IMR-90 (cell line): Measurements from ENCODE around the gene C19orf53. TPM values are rescaled to one million over a fixed set of nuclear protein-coding genes. Genes with fewer than 3 reads are reported as not detected.

Experiments used
- ATAC-seq: fragments of 200-7000 bp; cut with Tn5 transposase; 2 replicates; pipeline ENCODE4 v1.9.1; 2020; ENCODE audit warnings: low read depth, mild to moderate bottlenecking, moderate library complexity
- BruUV-seq: library from RNA; stranded (reverse); fragments of 400-500 nt; replicated peaks from 2 replicates; lab custom pipeline; 2021; lab: Mats Ljungman, UMichigan
- CTCF ChIA-PET: fragments of 300-600 bp; formaldehyde crosslinking; extraction: SDS; loops from one replicate; lab custom pipeline; 2021; ENCODE audit warnings: antibody characterized with exemption; lab: Yijun Ruan, JAX
- POLR2A ChIA-PET: fragments of 300-600 bp; sonication (Branson Sonifier 250); formaldehyde crosslinking; loops from one replicate; lab custom pipeline; 2022; ENCODE audit warnings: antibody characterized with exemption; ENCODE audit not compliant: unreplicated experiment; lab: Charles Lee
- DNase-seq: peaks from one replicate; pipeline ENCODE4 v3.0.0; 2013
- H2AFZ ChIP-seq: replicated peaks from 2 replicates; pipeline ENCODE3; 2013; ENCODE audit warnings: low read length, mild to moderate bottlenecking; ENCODE audit not compliant: poor library complexity
- H2AK5ac ChIP-seq: 2 replicates; pipeline ENCODE4 v1.6.1; 2013; ENCODE audit warnings: low read depth, low read length, inconsistent platforms
- H2AK9ac ChIP-seq: replicated peaks from 2 replicates; pipeline ENCODE3; 2013; ENCODE audit warnings: mild to moderate bottlenecking, low read depth, low read length, moderate library complexity; ENCODE audit not compliant: poor library complexity
- H2BK120ac ChIP-seq: 2 replicates; pipeline ENCODE4 v1.6.1; 2013; ENCODE audit warnings: low read depth, low read length, inconsistent platforms
- H2BK15ac ChIP-seq: 3 replicates; pipeline ENCODE4 v1.6.1; 2013; ENCODE audit warnings: low read depth, low read length, inconsistent platforms
- H2BK20ac ChIP-seq: 2 replicates; pipeline ENCODE4 v1.6.1; 2013; ENCODE audit warnings: low read depth, mild to moderate bottlenecking, inconsistent platforms, low read length, moderate library complexity
- H2BK5ac ChIP-seq: 2 replicates; pipeline ENCODE4 v1.6.1; 2013; ENCODE audit warnings: mild to moderate bottlenecking, low read depth, low read length, inconsistent platforms; ENCODE audit not compliant: poor library complexity, severe bottlenecking
- H3K14ac ChIP-seq: replicated peaks from 2 replicates; pipeline ENCODE4 v1.6.1; 2013; ENCODE audit warnings: low read depth, low read length, inconsistent platforms
- H3K18ac ChIP-seq: 2 replicates; pipeline ENCODE4 v1.6.1; 2013; ENCODE audit warnings: low read depth, low read length, control low read depth
- H3K23ac ChIP-seq: 2 replicates; pipeline ENCODE4 v1.6.1; 2013; ENCODE audit warnings: low read depth, low read length, inconsistent platforms
- H3K27ac ChIP-seq: 2 replicates; pipeline ENCODE4 v1.5.1; 2013; ENCODE audit warnings: mild to moderate bottlenecking, control low read depth, low read length; ENCODE audit not compliant: insufficient read depth
- H3K27me3 ChIP-seq: 2 replicates; pipeline ENCODE4 v1.6.1; 2013; ENCODE audit warnings: low read length; ENCODE audit not compliant: control insufficient read depth, insufficient read depth
- H3K36me3 ChIP-seq: 2 replicates; pipeline ENCODE4 v1.6.1; 2013; ENCODE audit warnings: low read length, mixed read lengths; ENCODE audit not compliant: control insufficient read depth, insufficient read depth
- H3K4ac ChIP-seq: 2 replicates; pipeline ENCODE4 v1.6.1; 2013; ENCODE audit warnings: low read depth, low read length, inconsistent platforms
- H3K4me1 ChIP-seq: 2 replicates; pipeline ENCODE4 v1.6.1; 2013; ENCODE audit warnings: low read length, mixed read lengths; ENCODE audit not compliant: control insufficient read depth, insufficient read depth
- H3K4me2 ChIP-seq: 2 replicates; pipeline ENCODE4 v1.6.1; 2013; ENCODE audit warnings: low read depth, mild to moderate bottlenecking, control low read depth, low read length, moderate library complexity
- H3K4me3 ChIP-seq: 2 replicates; pipeline ENCODE4 v1.5.1; 2013; ENCODE audit warnings: low read depth, mild to moderate bottlenecking, control low read depth, low read length, moderate library complexity; ENCODE audit not compliant: insufficient read depth
- H3K56ac ChIP-seq: 2 replicates; pipeline ENCODE4 v1.6.1; 2013; ENCODE audit warnings: low read length, inconsistent platforms; ENCODE audit not compliant: insufficient read depth; ENCODE audit errors: extremely low read depth
- H3K79me1 ChIP-seq, 2 experiments: 2 replicates each; pipeline ENCODE4 v1.6.1; 2013; ENCODE audit warnings: low read length in 2 of 2, inconsistent platforms in 1 of 2, low read depth in 1 of 2
- H3K9ac ChIP-seq: 2 replicates; pipeline ENCODE4 v1.6.1; 2013; ENCODE audit warnings: low read depth, low read length, control low read depth
- H3K9me1 ChIP-seq: 2 replicates; pipeline ENCODE4 v1.6.1; 2013; ENCODE audit warnings: low read length, inconsistent platforms; ENCODE audit not compliant: insufficient read depth
- H3K9me3 ChIP-seq: 2 replicates; pipeline ENCODE4 v1.6.1; 2013; ENCODE audit warnings: low read length; ENCODE audit not compliant: control insufficient read depth, insufficient read depth
- H4K20me1 ChIP-seq: 2 replicates; pipeline ENCODE4 v1.6.1; 2013; ENCODE audit warnings: low read length, inconsistent platforms; ENCODE audit not compliant: insufficient read depth
- H4K5ac ChIP-seq: 2 replicates; pipeline ENCODE4 v1.6.1; 2013; ENCODE audit warnings: mild to moderate bottlenecking, low read depth, low read length, control low read depth
- H4K8ac ChIP-seq, 2 experiments: 2 replicates each; pipeline ENCODE4 v1.6.1; 2013; ENCODE audit warnings: low read depth in 2 of 2, low read length in 2 of 2, control low read depth in 1 of 2, inconsistent platforms in 1 of 2
- H4K91ac ChIP-seq: 2 replicates; pipeline ENCODE4 v1.6.1; 2013; ENCODE audit warnings: low read depth, low read length, inconsistent platforms; ENCODE audit not compliant: insufficient read depth
- BHLHE40 ChIP-seq: fragments of 150-350 bp; IDR thresholded peaks from 2 replicates; pipeline ENCODE4 v1.6.1; 2016; ENCODE audit warnings: mild to moderate bottlenecking, low read depth, low read length
- CEBPB ChIP-seq: IDR thresholded peaks from 2 replicates; pipeline ENCODE4 v1.6.1; 2012; ENCODE audit warnings: low read depth, low read length, improper control_type of control experiment
- CHD1 ChIP-seq: IDR thresholded peaks from 2 replicates; pipeline ENCODE4 v1.6.1; 2012; ENCODE audit warnings: low read depth, low read length, improper control_type of control experiment
- FOS ChIP-seq: fragments of 150-350 bp; IDR thresholded peaks from 2 replicates; pipeline ENCODE4 v1.6.1; 2016; ENCODE audit warnings: low read depth, low read length
- MAFK ChIP-seq: IDR thresholded peaks from 2 replicates; pipeline ENCODE4 v1.6.1; 2012; ENCODE audit warnings: low read depth, low read length, improper control_type of control experiment
- MAZ ChIP-seq: IDR thresholded peaks from 2 replicates; pipeline ENCODE4 v1.6.1; 2012; ENCODE audit warnings: low read depth, mild to moderate bottlenecking, low read length, improper control_type of control experiment, moderate library complexity, borderline replicate concordance
- MXI1 ChIP-seq: IDR thresholded peaks from 2 replicates; pipeline ENCODE4 v1.6.1; 2012; ENCODE audit warnings: low read depth, mild to moderate bottlenecking, low read length, moderate library complexity, borderline replicate concordance
- NFE2L2 ChIP-seq: fragments of 150-350 bp; IDR thresholded peaks from 2 replicates; pipeline ENCODE4 v1.6.1; 2016; ENCODE audit warnings: low read depth, mild to moderate bottlenecking, low read length
- POLR2A ChIP-seq: IDR thresholded peaks from 2 replicates; pipeline ENCODE4 v1.6.1; 2012; ENCODE audit warnings: mild to moderate bottlenecking, low read depth, low read length
- RAD21 ChIP-seq: IDR thresholded peaks from 2 replicates; pipeline ENCODE4 v1.6.1; 2012; ENCODE audit warnings: low read length, improper control_type of control experiment
- RCOR1 ChIP-seq: IDR thresholded peaks from 2 replicates; pipeline ENCODE4 v1.6.1; 2012; ENCODE audit warnings: mild to moderate bottlenecking, low read length, improper control_type of control experiment; ENCODE audit not compliant: insufficient replicate concordance
- RFX5 ChIP-seq: IDR thresholded peaks from 2 replicates; pipeline ENCODE4 v1.8.0; 2012; ENCODE audit warnings: low read depth, mild to moderate bottlenecking, low read length, moderate library complexity
- SMC3 ChIP-seq: fragments of 150-350 bp; IDR thresholded peaks from 2 replicates; pipeline ENCODE4 v1.6.1; 2016; ENCODE audit warnings: low read depth, mild to moderate bottlenecking, antibody characterized with exemption, low read length, moderate library complexity
- WGBS, 2 experiments: methylation state at CpG; one replicate each; pipeline versions ENCODE4 v1.1.5 to v1.1.7; 2013; ENCODE audit warnings: missing lambda C conversion rate in 2 of 2; ENCODE audit not compliant: insufficient read length in 1 of 2; ENCODE audit errors: extremely low coverage in 2 of 2; 5-methylcytosine and 5-hydroxymethylcytosine counted together
- dilution Hi-C: fragments of 300-500 bp; cut with HindIII; formaldehyde crosslinking; loops from one replicate; pipeline ENCODE4 v1.14.3; 2018; ENCODE audit warnings: low sequenced_read_pairs; ENCODE audit not compliant: unreplicated experiment
- in situ Hi-C: fragments of 300-500 bp; cut with MboI; formaldehyde crosslinking; loops from 3 replicates; pipeline ENCODE4 v1.14.3; 2019; ENCODE audit warnings: low sequenced_read_pairs, inconsistent platforms, mixed read lengths
- intact Hi-C: fragments of 100-400 bp; cut with micrococcal nuclease; formaldehyde crosslinking; loops from 2 replicates; pipeline ENCODE4 v1.10.0; 2022
- polyA plus RNA-seq, 3 experiments: library from polyadenylated mRNA; depleted of rRNA; stranded (reverse); fragments of >200 nt; gene quantifications; 2 replicates each; pipeline ENCODE4 v1.2.3, GENCODE V29; 2012; ENCODE audit warnings: low replicate concordance in 1 of 3
- total RNA-seq: library from RNA; depleted of rRNA; stranded (reverse); fragments of >200 nt; gene quantifications from 2 replicates; pipeline ENCODE4 v1.2.3, GENCODE V29; 2012
- TF ChIP-seq, protein P1 (sequence below): fragments of 150-350 bp; IDR thresholded peaks from 2 replicates; pipeline ENCODE4 v1.6.1; 2017; ENCODE audit warnings: mild to moderate bottlenecking, antibody characterized with exemption, low read length, low read depth
- TF ChIP-seq, protein P2 (sequence below): conservative IDR thresholded peaks from 2 replicates; pipeline ENCODE4 v1.5.1; 2012; ENCODE audit warnings: mild to moderate bottlenecking, low read depth, low read length, improper control_type of control experiment
- TF ChIP-seq, protein P3 (sequence below): fragments of 150-350 bp; IDR thresholded peaks from 2 replicates; pipeline ENCODE4 v1.6.1; 2016; ENCODE audit warnings: low read depth, mild to moderate bottlenecking, low read length, moderate library complexity, borderline replicate concordance

Gene C19orf53
- total and polyA plus RNA-seq, 2 of the 4 experiments (the other 2 are of a cell fraction) = 61.3 to 290 TPM

DNA sequence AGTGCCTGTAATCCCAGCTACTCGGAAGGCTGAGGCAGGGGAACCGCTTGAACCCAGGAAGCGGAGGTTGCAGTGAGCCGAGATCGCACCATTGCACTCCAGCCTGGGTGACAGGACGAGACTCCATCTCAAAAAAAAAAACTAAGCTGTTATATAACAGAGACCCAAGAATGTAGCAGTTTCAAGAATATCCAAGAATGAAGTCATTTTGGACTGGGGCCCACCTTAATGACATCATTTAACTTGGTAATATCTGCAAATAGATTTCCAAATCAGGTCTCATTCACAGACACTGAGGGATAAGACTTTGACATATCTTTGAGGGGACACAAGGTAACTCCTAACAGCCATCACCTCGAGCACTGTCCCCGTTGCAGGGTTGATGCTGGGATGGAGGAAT lies 46.5 kb upstream of the C19orf53 start:
- ChIA-PET POLR2A (no interaction called here), CTCF (no interaction called here)
- Histone ChIP-seq H3K79me1 (peaks cover 8 to 12% of the 10 kb centered on the region in 2 experiments), H2AK5ac (peak overlapping the region; percentile 80), H3K9ac (no peak overlapping the region), H3K14ac (no peak overlapping the region), H2BK20ac (no peak overlapping the region; the same call in 1 of the 2 replicates), H2AFZ (peak overlapping the region; percentile 12), H3K4ac (peak overlapping the region; percentile 3; the same call in 1 of the 2 replicates), H2BK120ac (no peak overlapping the region), H3K27ac (no peak overlapping the region), H3K56ac (no peak overlapping the region; the same call in 1 of the 2 replicates), H4K91ac (peak overlapping the region; percentile 2; the same call in 1 of the 2 replicates), H2BK15ac (peak overlapping the region; percentile 5; the same call in 1 of the 3 replicates), H3K18ac (no peak overlapping the region), H4K8ac (no peak overlapping the region), H3K4me2 (no peak overlapping the region), H4K20me1 (peaks cover 4% of the 10 kb centered on the region), H2AK9ac (no peak overlapping the region), H3K36me3 (no peaks in the 10 kb centered on the region), H3K23ac (no peak overlapping the region), H2BK5ac (no peak overlapping the region), H3K27me3 (no peaks in the 10 kb centered on the region), H3K9me3 (no peaks in the 10 kb centered on the region), H3K4me1 (peaks cover 10% of the 10 kb centered on the region), H3K9me1 (peaks cover 14% of the 10 kb centered on the region; the same call in 1 of the 2 replicates), H4K5ac (no peak overlapping the region), H3K4me3 (no peak overlapping the region)
- in situ Hi-C loops (loop anchor here (25.0 kb wide), 1 partner anchor 740 kb away; the partner anchor contains the start of gene NFIX), dilution Hi-C loops (no loop called here), intact Hi-C loops (no loop called here)
- no TSS peak for BruUV-seq
- ATAC-seq (no peak), DNase-seq (peak; percentile 82)
- WGBS, 2 experiments = 93% methylated on average over 3 of the region's 8 CpGs; no CpG with 5 or more reads in 1 of the 2 experiments
- TF ChIP-seq SMC3 (no peak), MAZ (no peak), RCOR1 (no peak), RAD21 (no peak), FOS (no peak), BHLHE40 (no peak), NFE2L2 (no peak), CHD1 (no peak), MXI1 (no peak), MAFK (no peak), CEBPB (no peak), RFX5 (no peak), POLR2A (no peak)
- TF ChIP-seq, protein P1, sequence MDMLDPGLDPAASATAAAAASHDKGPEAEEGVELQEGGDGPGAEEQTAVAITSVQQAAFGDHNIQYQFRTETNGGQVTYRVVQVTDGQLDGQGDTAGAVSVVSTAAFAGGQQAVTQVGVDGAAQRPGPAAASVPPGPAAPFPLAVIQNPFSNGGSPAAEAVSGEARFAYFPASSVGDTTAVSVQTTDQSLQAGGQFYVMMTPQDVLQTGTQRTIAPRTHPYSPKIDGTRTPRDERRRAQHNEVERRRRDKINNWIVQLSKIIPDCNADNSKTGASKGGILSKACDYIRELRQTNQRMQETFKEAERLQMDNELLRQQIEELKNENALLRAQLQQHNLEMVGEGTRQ = no peak
- TF ChIP-seq, protein P2, sequence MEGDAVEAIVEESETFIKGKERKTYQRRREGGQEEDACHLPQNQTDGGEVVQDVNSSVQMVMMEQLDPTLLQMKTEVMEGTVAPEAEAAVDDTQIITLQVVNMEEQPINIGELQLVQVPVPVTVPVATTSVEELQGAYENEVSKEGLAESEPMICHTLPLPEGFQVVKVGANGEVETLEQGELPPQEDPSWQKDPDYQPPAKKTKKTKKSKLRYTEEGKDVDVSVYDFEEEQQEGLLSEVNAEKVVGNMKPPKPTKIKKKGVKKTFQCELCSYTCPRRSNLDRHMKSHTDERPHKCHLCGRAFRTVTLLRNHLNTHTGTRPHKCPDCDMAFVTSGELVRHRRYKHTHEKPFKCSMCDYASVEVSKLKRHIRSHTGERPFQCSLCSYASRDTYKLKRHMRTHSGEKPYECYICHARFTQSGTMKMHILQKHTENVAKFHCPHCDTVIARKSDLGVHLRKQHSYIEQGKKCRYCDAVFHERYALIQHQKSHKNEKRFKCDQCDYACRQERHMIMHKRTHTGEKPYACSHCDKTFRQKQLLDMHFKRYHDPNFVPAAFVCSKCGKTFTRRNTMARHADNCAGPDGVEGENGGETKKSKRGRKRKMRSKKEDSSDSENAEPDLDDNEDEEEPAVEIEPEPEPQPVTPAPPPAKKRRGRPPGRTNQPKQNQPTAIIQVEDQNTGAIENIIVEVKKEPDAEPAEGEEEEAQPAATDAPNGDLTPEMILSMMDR = no peak
- TF ChIP-seq, protein P3, sequence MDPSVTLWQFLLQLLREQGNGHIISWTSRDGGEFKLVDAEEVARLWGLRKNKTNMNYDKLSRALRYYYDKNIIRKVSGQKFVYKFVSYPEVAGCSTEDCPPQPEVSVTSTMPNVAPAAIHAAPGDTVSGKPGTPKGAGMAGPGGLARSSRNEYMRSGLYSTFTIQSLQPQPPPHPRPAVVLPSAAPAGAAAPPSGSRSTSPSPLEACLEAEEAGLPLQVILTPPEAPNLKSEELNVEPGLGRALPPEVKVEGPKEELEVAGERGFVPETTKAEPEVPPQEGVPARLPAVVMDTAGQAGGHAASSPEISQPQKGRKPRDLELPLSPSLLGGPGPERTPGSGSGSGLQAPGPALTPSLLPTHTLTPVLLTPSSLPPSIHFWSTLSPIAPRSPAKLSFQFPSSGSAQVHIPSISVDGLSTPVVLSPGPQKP = no peak
